GM19463 (cell line): Measurements from ENCODE around the gene GLRX.

Experiments used
- ATAC-seq: cut with Tn5 transposase; IDR thresholded peaks from one replicate; pipeline ENCODE4 v1.9.1; 2021; ENCODE audit warnings: mild to moderate bottlenecking, moderate library complexity; ENCODE audit not compliant: unreplicated experiment

Gene GLRX

GRCh38 chr5:95784514-95785302 is 37.8 kb downstream of the GLRX start:
- no peak for ATAC-seq

DNA sequence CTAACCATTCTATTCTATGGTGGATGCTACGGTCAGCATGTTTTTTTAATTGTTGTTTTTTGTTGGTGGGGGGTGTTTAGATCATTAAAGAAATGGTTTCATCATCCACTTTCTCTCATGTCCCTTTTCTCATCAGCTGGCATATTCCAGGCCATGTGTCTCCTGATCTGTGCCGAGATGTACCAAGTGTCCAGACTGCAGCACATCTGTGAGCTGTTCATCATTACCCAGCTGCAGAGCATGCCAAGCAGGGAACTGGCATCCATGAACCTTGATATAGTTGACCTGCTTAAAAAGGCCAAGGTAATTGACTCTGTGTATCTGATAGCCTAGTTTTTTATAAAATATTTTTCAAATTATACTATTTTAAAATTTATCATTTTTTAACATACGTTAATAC is 38.9 kb downstream of the GLRX start:
- ATAC-seq = no peak

GRCh38 chr5:95782181-95782580 is 40.3 kb downstream of the GLRX start:
- no peak for ATAC-seq

DNA sequence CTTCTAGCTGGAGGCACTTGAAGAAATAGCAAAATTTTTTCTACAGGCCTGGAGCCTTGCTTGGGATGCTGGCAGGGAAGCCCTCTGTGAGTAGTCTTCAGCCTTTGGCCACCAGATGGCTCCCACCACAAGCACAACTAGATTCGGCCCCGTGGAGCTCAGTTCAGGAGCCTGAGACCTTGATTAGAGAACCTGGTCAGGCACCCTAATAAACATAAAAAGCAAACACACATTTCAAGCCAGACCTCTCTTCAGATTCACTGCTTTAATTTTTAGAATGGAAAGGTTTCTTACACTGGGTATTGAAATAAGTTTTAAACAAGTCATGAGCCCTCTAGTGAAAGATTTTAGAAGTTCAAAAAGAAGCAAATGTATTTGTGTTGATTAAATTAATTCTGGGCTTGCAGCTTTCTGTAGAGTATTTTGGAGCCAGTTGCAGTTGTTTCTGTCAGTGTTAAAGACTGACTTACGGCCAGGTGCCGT is 41.4 kb downstream of the GLRX start:
- ATAC-seq = peak; percentile 93

GRCh38 chr5:95780597-95780996 is 41.9 kb downstream of the GLRX start:
- ATAC-seq = no peak

- no peak for ATAC-seq
Observed at GRCh38 chr5:95779611-95780010, 42.9 kb downstream of the GLRX start.

DNA sequence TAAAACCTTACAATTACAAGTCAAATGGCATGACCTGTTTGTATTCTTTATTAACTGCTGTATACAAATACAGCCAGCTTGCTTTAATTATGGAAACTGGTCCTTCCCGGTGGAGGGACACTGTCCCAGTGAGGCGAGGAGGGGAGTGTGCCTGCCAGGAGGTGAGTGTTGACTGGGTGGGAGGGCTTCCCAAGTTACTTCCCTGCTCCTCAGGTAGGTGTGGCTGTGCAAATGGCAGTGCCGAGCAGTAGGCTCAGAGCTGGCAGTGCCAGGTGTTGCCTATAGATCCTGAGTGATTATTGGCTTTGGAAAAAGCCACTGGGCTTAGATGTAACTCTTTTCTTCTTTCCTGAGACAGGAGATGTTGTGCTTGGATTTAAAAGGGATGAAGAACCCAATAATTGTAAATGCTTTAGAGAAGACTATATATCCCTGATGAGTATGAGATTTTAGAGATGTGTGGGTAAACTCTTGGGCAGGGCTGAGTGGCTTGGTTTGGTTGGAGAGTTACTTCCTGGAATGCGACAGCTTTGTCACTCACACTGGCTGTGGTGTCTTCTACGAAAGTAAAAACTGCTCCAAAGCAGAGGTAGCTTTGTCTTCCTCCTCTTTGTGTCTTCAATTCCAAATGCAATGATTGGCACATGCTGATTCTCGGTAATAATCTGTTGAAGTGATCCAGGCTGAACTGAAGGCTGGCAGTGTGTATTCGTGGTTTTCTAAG is 43.7 kb downstream of the GLRX start:
- ATAC-seq = no peak

DNA sequence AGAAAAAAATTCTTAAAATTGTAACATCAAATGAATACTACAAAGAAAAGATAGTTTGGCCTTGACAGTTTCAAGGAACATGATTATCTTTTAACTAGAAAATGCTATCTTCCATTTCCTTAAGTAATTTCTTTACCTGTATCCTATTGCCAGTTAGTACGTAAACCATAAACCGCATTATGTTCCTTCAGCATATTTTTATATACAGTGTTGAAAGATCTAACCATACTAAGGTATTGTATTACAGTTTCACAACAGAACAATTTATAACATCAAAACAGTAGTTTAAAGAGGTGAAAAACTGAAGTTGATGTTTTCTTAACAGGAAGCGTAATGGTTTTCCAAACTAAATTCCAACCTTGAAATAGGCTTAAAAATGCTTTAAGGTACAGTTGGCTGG is 45.1 kb downstream of the GLRX start:
- ATAC-seq = no peak

DNA sequence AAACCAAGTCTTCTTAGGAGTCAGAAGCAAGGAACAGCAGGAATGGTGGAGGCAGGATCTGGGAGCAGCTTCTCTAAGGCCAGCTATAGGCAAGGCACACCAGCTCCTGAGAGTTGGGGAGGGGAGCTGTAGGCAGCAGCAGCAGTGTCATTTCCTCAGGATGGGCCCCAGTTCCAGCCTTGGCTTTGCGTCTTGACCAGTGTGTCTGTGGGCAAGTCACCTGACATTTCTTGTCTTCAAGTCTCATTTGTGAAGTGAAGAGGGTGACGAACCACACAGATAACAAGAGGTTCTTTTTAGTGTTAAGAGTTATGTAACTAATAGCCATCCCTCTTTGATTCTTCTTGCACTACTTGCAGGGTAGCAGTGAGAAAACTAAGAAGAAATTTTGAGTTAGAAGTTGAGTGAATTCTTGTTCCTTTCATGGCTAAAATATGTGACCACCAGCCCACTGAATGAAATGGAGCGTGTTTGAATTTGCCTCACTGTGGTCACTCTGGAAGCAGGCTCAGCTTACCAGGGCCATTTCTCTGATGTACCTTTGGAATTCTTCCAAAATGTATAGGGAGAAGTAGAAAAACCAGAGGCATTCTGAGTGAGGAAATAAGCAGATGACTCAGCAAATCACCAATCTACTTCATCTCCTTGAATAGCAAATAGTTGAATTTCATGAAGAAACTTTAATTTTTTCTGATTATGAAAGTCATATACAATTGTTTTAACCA is 49.0 kb downstream of the GLRX start:
- ATAC-seq = no peak

- no peak for ATAC-seq
Observed at GRCh38 chr5:95771892-95772291, 50.6 kb downstream of the GLRX start.

- ATAC-seq = no peak
Observed at GRCh38 chr5:95770830-95771708, 51.5 kb downstream of the GLRX start.

- no peak for ATAC-seq
Observed at GRCh38 chr5:95768731-95769130, 53.8 kb downstream of the GLRX start.

DNA sequence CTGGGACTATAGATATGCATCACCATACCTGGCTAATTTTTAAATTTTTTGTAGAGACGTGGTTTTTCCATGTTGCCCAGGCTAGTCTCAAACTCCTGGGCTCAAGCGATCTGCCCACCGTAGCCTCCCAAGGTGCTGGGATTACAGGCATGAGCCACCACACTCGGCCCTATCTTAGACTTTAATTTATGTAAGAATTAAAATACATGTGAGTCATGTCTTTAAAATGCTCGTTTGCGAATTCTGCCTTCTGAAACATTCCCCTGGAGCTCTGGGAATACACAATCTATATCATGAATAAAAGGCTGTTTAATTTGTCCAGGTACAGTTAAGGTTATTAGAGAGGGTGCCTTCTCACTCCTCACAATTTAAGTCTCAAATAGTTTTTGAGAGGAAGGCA is 58.6 kb downstream of the GLRX start:
- ATAC-seq = no peak
